Measurements from ENCODE around the gene AREL1. TPM values are rescaled to one million over a fixed set of nuclear protein-coding genes. Genes with fewer than 3 reads are reported as not detected.

The AREL1 gene
- total RNA-seq, 1 experiment from 2014 or later: 45.9 TPM

GRCh38 chr14:74735125-74735524, 22.2 kb upstream of the AREL1 start:
- TSS peak; percentile 64 for BruUV-seq (replicated peaks)
- TF ChIP-seq POLR2A (IDR thresholded peaks at IDR 0.05; ENCODE audit: borderline replicate concordance, extremely low read depth, insufficient read depth, insufficient read length) (no peak), MAX (IDR thresholded peaks at IDR 0.05) (no peak), SIN3A (IDR thresholded peaks at IDR 0.05; ENCODE audit: low read depth) (no peak), SP1 (IDR thresholded peaks at IDR 0.05; ENCODE audit: low read depth) (no peak), CBX3 (IDR thresholded peaks at IDR 0.05; ENCODE audit: low read depth) (no peak), POLR2AphosphoS5 (IDR thresholded peaks at IDR 0.05; ENCODE audit: low read depth, low read length) (no peak)
- no peak overlapping the region for H3K9ac ChIP-seq (ENCODE audit: low read length)

GRCh38 chr14:74733221-74733620, 20.3 kb upstream of the AREL1 start:
- POLR2A ChIA-PET: no interaction called here
- RAD21 ChIA-PET (ENCODE audit: low non-redundant PET in 1 of 2, low total read pairs in 2 of 2, uncharacterized antibody in 2 of 2, unreplicated experiment in 2 of 2): no interaction called here
- Histone ChIP-seq H3K36me3 (ENCODE audit: control insufficient read depth in 1 of 2, insufficient read depth in 2 of 2, low read length in 2 of 2) (peaks cover 16 to 34% of the 10 kb centered on the region in 2 experiments), H3K4me2 (ENCODE audit: low read length) (no peak overlapping the region), H3K4me1 (ENCODE audit: control insufficient read depth in 1 of 2, insufficient read depth in 2 of 2, low read length in 2 of 2) (peaks cover 0 to 11% of the 10 kb centered on the region in 2 experiments; a peak in 3 of 4 replicates), H2AFZ (ENCODE audit: low read depth, low read length, poor library complexity, severe bottlenecking) (no peak overlapping the region), H3K9me3 (ENCODE audit: control insufficient read depth in 1 of 2, insufficient read depth in 1 of 2, low read depth in 1 of 2, low read length in 2 of 2) (no peaks in the 10 kb centered on the region), H3K9me2 (ENCODE audit: insufficient read depth) (no peaks in the 10 kb centered on the region), H3K4me3 (replicated peaks in 1 of 2; ENCODE audit: low read depth in 1 of 2, low read length in 2 of 2) (no peak overlapping the region), H3K79me2 (ENCODE audit: insufficient read depth, low read length) (no peaks in the 10 kb centered on the region), H3K27me3 (ENCODE audit: insufficient read depth, low read length) (no peaks in the 10 kb centered on the region), H4K20me1 (ENCODE audit: insufficient read depth) (no peaks in the 10 kb centered on the region), H3K27ac (ENCODE audit: low read depth, low read length) (no peak overlapping the region), H3K9ac (ENCODE audit: low read length) (no peak overlapping the region)
- DNase-seq (ENCODE audit: low read depth, low spot score): no peak
- intact Hi-C loops (cut with micrococcal nuclease): no loop called here
- CTCF ChIA-PET: no interaction called here
- ATAC-seq: no peak
- no TSS peak for BruUV-seq (replicated peaks)
- TF ChIP-seq REST (IDR thresholded peaks at IDR 0.05; ENCODE audit: low read depth) (no peak), ZBTB33 (IDR thresholded peaks at IDR 0.05; ENCODE audit: extremely low read depth, insufficient replicate concordance, low read length) (no peak), EZH2phosphoT487 (IDR thresholded peaks at IDR 0.05; ENCODE audit: borderline replicate concordance) (no peak), FOSL1 (IDR thresholded peaks at IDR 0.05; ENCODE audit: low read depth) (no peak), ZNF274 (IDR thresholded peaks at IDR 0.05; ENCODE audit: low read depth, low read length) (no peak), TCF7L2 (IDR thresholded peaks at IDR 0.05; ENCODE audit: borderline replicate concordance, extremely low read depth, insufficient read depth, insufficient read length) (no peak), ELF1 (IDR thresholded peaks at IDR 0.05; ENCODE audit: borderline replicate concordance, low read depth) (no peak), SRF (IDR thresholded peaks at IDR 0.05; ENCODE audit: low read depth) (no peak), ATF3 (IDR thresholded peaks at IDR 0.05) (no peak), CEBPB (IDR thresholded peaks at IDR 0.05; ENCODE audit: low read depth) (no peak), JUND (IDR thresholded peaks at IDR 0.05) (no peak), ZFX (IDR thresholded peaks at IDR 0.05) (no peak)

More at GRCh38 chr14:74735125-74735524, 22.2 kb upstream of the AREL1 start:
- Histone ChIP-seq H3K36me3 (ENCODE audit: control insufficient read depth in 1 of 2, insufficient read depth in 2 of 2, low read length in 2 of 2) (peaks cover 16 to 34% of the 10 kb centered on the region in 2 experiments), H3K27ac (ENCODE audit: low read depth, low read length) (no peak overlapping the region), H3K27me3 (ENCODE audit: insufficient read depth, low read length) (no peaks in the 10 kb centered on the region), H2AFZ (ENCODE audit: low read depth, low read length, poor library complexity, severe bottlenecking) (no peak overlapping the region), H3K4me1 (ENCODE audit: control insufficient read depth in 1 of 2, insufficient read depth in 2 of 2, low read length in 2 of 2) (peaks cover 0 to 16% of the 10 kb centered on the region in 2 experiments; a peak in 3 of 4 replicates), H3K4me2 (ENCODE audit: low read length) (no peak overlapping the region), H3K9me2 (ENCODE audit: insufficient read depth) (no peaks in the 10 kb centered on the region), H3K4me3 (replicated peaks in 1 of 2; ENCODE audit: low read depth in 1 of 2, low read length in 2 of 2) (no peak overlapping the region), H4K20me1 (ENCODE audit: insufficient read depth) (no peaks in the 10 kb centered on the region), H3K79me2 (ENCODE audit: insufficient read depth, low read length) (no peaks in the 10 kb centered on the region), H3K9me3 (ENCODE audit: control insufficient read depth in 1 of 2, insufficient read depth in 1 of 2, low read depth in 1 of 2, low read length in 2 of 2) (no peaks in the 10 kb centered on the region)
- POLR2A ChIA-PET: no interaction called here
- ATAC-seq (no peak), DNase-seq (ENCODE audit: low read depth, low spot score) (no peak)
- RAD21 ChIA-PET (ENCODE audit: low non-redundant PET in 1 of 2, low total read pairs in 2 of 2, uncharacterized antibody in 2 of 2, unreplicated experiment in 2 of 2): no interaction called here
- intact Hi-C loops (cut with micrococcal nuclease): no loop called here
- CTCF ChIA-PET: no interaction called here
